H1 (cell line): ENCODE measurements around the gene ELMO3. TPM values are rescaled to one million over a fixed set of nuclear protein-coding genes. Genes with fewer than 3 reads are reported as not detected.

Experiments
- CTCF ChIA-PET: fragments of 300-600 bp; sonication (Branson Sonifier 250); formaldehyde crosslinking; loops from one replicate; lab custom pipeline; 2021; ENCODE audit not compliant: partially characterized antibody; lab: Charles Lee
- POLR2A ChIA-PET: fragments of 300-600 bp; sonication (Branson Sonifier 250); formaldehyde crosslinking; loops from one replicate; lab custom pipeline; 2021; ENCODE audit warnings: inconsistent platforms; ENCODE audit not compliant: partially characterized antibody; lab: Charles Lee
- DNase-seq, 2 experiments: peaks; one replicate each; pipeline versions ENCODE4 v3.0.0 to v3.0.0-alpha.2; 2010 to 2022; ENCODE audit warnings: low spot score in 2 of 2, low read depth in 1 of 2, mixed read lengths in 1 of 2
- FAIRE-seq: peaks from 2 replicates; lab custom pipeline; 2011; peaks lifted over from hg19 to GRCh38; lab: Jason Lieb, UNC
- H2AFZ ChIP-seq: 2 replicates; pipeline ENCODE4 v1.8.1; 2012; ENCODE audit warnings: low read length, inconsistent platforms
- H2AK5ac ChIP-seq: 2 replicates; pipeline ENCODE4 v1.6.1; 2013; ENCODE audit warnings: low read depth, low read length
- H2BK120ac ChIP-seq: replicated peaks from 2 replicates; pipeline ENCODE3; 2013; ENCODE audit warnings: low read depth, low read length, inconsistent platforms
- H2BK12ac ChIP-seq: 2 replicates; pipeline ENCODE4 v1.6.1; 2013; ENCODE audit warnings: low read depth, low read length
- H2BK15ac ChIP-seq: 2 replicates; pipeline ENCODE4 v1.6.1; 2013; ENCODE audit warnings: low read length
- H2BK20ac ChIP-seq: 2 replicates; pipeline ENCODE4 v1.6.1; 2013; ENCODE audit warnings: low read length
- H2BK5ac ChIP-seq: 2 replicates; pipeline ENCODE4 v1.6.1; 2013; ENCODE audit warnings: low read depth, low read length
- H3K14ac ChIP-seq: 2 replicates; pipeline ENCODE4 v1.6.1; 2013; ENCODE audit warnings: inconsistent platforms; ENCODE audit not compliant: insufficient read length
- H3K18ac ChIP-seq: 2 replicates; pipeline ENCODE4 v1.6.1; 2013; ENCODE audit warnings: low read length; ENCODE audit errors: extremely low read depth
- H3K23ac ChIP-seq: 2 replicates; pipeline ENCODE4 v1.6.1; 2013; ENCODE audit warnings: inconsistent platforms; ENCODE audit not compliant: insufficient read length
- H3K23me2 ChIP-seq: 2 replicates; pipeline ENCODE4 v1.6.1; 2013; ENCODE audit warnings: low read depth, low read length
- H3K27ac ChIP-seq: 2 replicates; pipeline ENCODE4 v1.6.1; 2011; ENCODE audit warnings: low read depth, low read length, inconsistent platforms
- H3K27me3 ChIP-seq, 4 experiments: replicated peaks in 1 of 4; 1 replicate in 1 of 4; 2 replicates in 3 of 4; pipeline versions ENCODE4 v1.6.1 to v1.8.1; 2011 to 2013; ENCODE audit warnings: low read length in 3 of 4, mild to moderate bottlenecking in 3 of 4, inconsistent platforms in 2 of 4, mixed read lengths in 2 of 4, moderate library complexity in 1 of 4; ENCODE audit not compliant: control insufficient read depth in 3 of 4, insufficient read depth in 3 of 4; ENCODE audit errors: extremely low read depth in 1 of 4
- H3K36me3 ChIP-seq, 4 experiments: 2 replicates each; pipeline versions ENCODE4 v1.6.1 to v1.8.1; 2011 to 2013; ENCODE audit warnings: mild to moderate bottlenecking in 4 of 4, low read length in 3 of 4, moderate library complexity in 2 of 4, control low read depth in 1 of 4, inconsistent platforms in 1 of 4; ENCODE audit not compliant: insufficient read depth in 4 of 4, control insufficient read depth in 2 of 4
- H3K4ac ChIP-seq: replicated peaks from 2 replicates; pipeline ENCODE3; 2013; ENCODE audit warnings: low read length, low read depth, mixed read lengths, inconsistent platforms; ENCODE audit not compliant: insufficient read length
- H3K4me1 ChIP-seq, 4 experiments: replicated peaks in 1 of 4; 1 replicate in 1 of 4; 2 replicates in 3 of 4; pipeline versions ENCODE4 v1.6.1 to v1.8.1; 2011 to 2013; ENCODE audit warnings: low read length in 3 of 4, inconsistent platforms in 2 of 4, mixed read lengths in 1 of 4; ENCODE audit not compliant: insufficient read depth in 4 of 4, control insufficient read depth in 3 of 4
- H3K4me2 ChIP-seq, 2 experiments: 2 replicates each; pipeline versions ENCODE4 v1.6.1 to v1.8.1; 2011 to 2013; ENCODE audit warnings: low read depth in 2 of 2, low read length in 2 of 2, control low read depth in 1 of 2, inconsistent platforms in 1 of 2, mild to moderate bottlenecking in 1 of 2; ENCODE audit not compliant: insufficient read depth in 1 of 2
- H3K4me3 ChIP-seq, 4 experiments: fragments of 200-600, 300-600 bp in 1 of 4; sonication (generic), shearing (Covaris generic), sonication (Bioruptor Twin) in 1 of 4; 2 replicates each; pipeline versions ENCODE4 v1.5.1 to v1.8.1; 2011 to 2016; ENCODE audit warnings: low read length in 4 of 4, low read depth in 3 of 4, control low read depth in 2 of 4, inconsistent platforms in 2 of 4, mild to moderate bottlenecking in 2 of 4, mixed read lengths in 1 of 4, moderate library complexity in 1 of 4; ENCODE audit not compliant: insufficient read depth in 2 of 4; ENCODE audit errors: extremely low read depth in 1 of 4
- H3K56ac ChIP-seq: replicated peaks from 2 replicates; pipeline ENCODE3; 2013; ENCODE audit warnings: low read depth, mild to moderate bottlenecking, mixed read lengths, low read length, inconsistent platforms; ENCODE audit not compliant: insufficient read length
- H3K79me1 ChIP-seq: 2 replicates; pipeline ENCODE4 v1.6.1; 2013; ENCODE audit warnings: low read depth, low read length, control low read depth
- H3K79me2 ChIP-seq, 2 experiments: 2 replicates each; pipeline versions ENCODE4 v1.6.1 to v1.8.1; 2012 to 2013; ENCODE audit warnings: low read length in 2 of 2, mild to moderate bottlenecking in 2 of 2, inconsistent platforms in 1 of 2; ENCODE audit not compliant: insufficient read depth in 2 of 2, control insufficient read depth in 1 of 2
- H3K9ac ChIP-seq, 4 experiments: replicated peaks in 1 of 4; 1 replicate in 1 of 4; 2 replicates in 3 of 4; pipeline versions ENCODE4 v1.6.1 to v1.8.1; 2011 to 2013; ENCODE audit warnings: low read depth in 3 of 4, low read length in 3 of 4, control low read depth in 2 of 4, mild to moderate bottlenecking in 2 of 4, moderate library complexity in 2 of 4, inconsistent platforms in 1 of 4; ENCODE audit errors: extremely low read depth in 1 of 4
- H3K9me3 ChIP-seq, 2 experiments: 2 replicates each; pipeline versions ENCODE4 v1.6.1 to v1.8.1; 2012 to 2013; ENCODE audit warnings: mild to moderate bottlenecking in 2 of 2, moderate library complexity in 2 of 2, control low read depth in 1 of 2, inconsistent platforms in 1 of 2, low read depth in 1 of 2, low read length in 1 of 2, mixed read lengths in 1 of 2; ENCODE audit not compliant: insufficient read depth in 2 of 2
- H4K20me1 ChIP-seq, 2 experiments: replicated peaks in 1 of 2; 2 replicates each; pipeline versions ENCODE3 to v1.8.1; 2011 to 2013; ENCODE audit warnings: inconsistent platforms in 2 of 2, low read length in 2 of 2, mild to moderate bottlenecking in 1 of 2; ENCODE audit not compliant: insufficient read depth in 2 of 2, control insufficient read depth in 1 of 2
- H4K5ac ChIP-seq: 2 replicates; pipeline ENCODE4 v1.6.1; 2013; ENCODE audit warnings: low read length, low read depth, mixed read lengths, inconsistent platforms; ENCODE audit not compliant: insufficient read length
- H4K8ac ChIP-seq: 2 replicates; pipeline ENCODE4 v1.8.0; 2013; ENCODE audit warnings: mild to moderate bottlenecking, moderate library complexity, low read length, inconsistent platforms; ENCODE audit not compliant: insufficient read depth; ENCODE audit errors: extremely low read depth
- H4K91ac ChIP-seq: replicated peaks from 2 replicates; pipeline ENCODE3; 2013; ENCODE audit warnings: low read length, mixed read lengths, inconsistent platforms; ENCODE audit not compliant: insufficient read length
- BACH1 ChIP-seq: IDR thresholded peaks from 2 replicates; pipeline ENCODE4 v1.6.1; 2012; ENCODE audit warnings: low read length, improper control_type of control experiment
- CEBPB ChIP-seq: IDR thresholded peaks from 2 replicates; pipeline ENCODE4 v1.6.1; 2012; ENCODE audit warnings: low read depth, low read length
- CHD2 ChIP-seq: IDR thresholded peaks from 2 replicates; pipeline ENCODE4 v1.6.1; 2012; ENCODE audit warnings: low read length, improper control_type of control experiment
- JUND ChIP-seq: IDR thresholded peaks from 2 replicates; pipeline ENCODE4 v1.6.1; 2011; ENCODE audit warnings: mild to moderate bottlenecking, improper control_type of control experiment, low read length
- SAP30 ChIP-seq: fragments of 300-600 bp; sonication (generic); IDR thresholded peaks from 2 replicates; pipeline ENCODE4 v1.7.1; 2012; ENCODE audit warnings: low read length, moderate library complexity, mild to moderate bottlenecking, inconsistent platforms; ENCODE audit not compliant: insufficient read depth, insufficient replicate concordance
- SRF ChIP-seq: IDR thresholded peaks from 2 replicates; pipeline ENCODE4 v1.6.1; 2011; ENCODE audit warnings: mild to moderate bottlenecking, low read depth, low read length, moderate library complexity
- SUZ12 ChIP-seq: fragments of 200-600 bp; sonication (generic); IDR thresholded peaks from 2 replicates; pipeline ENCODE4 v1.6.1; 2012; ENCODE audit warnings: mild to moderate bottlenecking, inconsistent platforms, low read length, moderate library complexity, mixed read lengths
- WGBS, 2 experiments: shearing (Covaris generic) in 1 of 2; methylation state at CpG; one replicate each; pipeline versions ENCODE4 v1.1.6 to v1.1.7; 2013 to 2015; ENCODE audit warnings: low lambda C conversion rate in 2 of 2, mixed read lengths in 2 of 2, inconsistent platforms in 1 of 2, low coverage in 1 of 2, missing lambda C conversion rate in 1 of 2; ENCODE audit not compliant: insufficient replicate concordance in 2 of 2, insufficient coverage in 1 of 2, insufficient read length in 1 of 2; ENCODE audit errors: extremely low coverage in 1 of 2, missing lambda C conversion rate in 1 of 2; 5-methylcytosine and 5-hydroxymethylcytosine counted together
- polyA plus RNA-seq, 7 experiments: library from polyadenylated mRNA; depleted of rRNA in 3 of 7; stranded (reverse) in 5 of 7; unstranded in 2 of 7; fragments of >200 nt in 5 of 7; fragments of 200-250 nt in 2 of 7; gene quantifications; 1 replicate in 5 of 7; 2 replicates in 1 of 7; 4 replicates in 1 of 7; pipeline versions ENCODE4 v1.2.1 to v1.2.3, GENCODE V29; 2011 to 2013; ENCODE audit warnings: missing spikeins in 2 of 7, mixed read lengths in 2 of 7
- total RNA-seq: library from RNA; stranded (reverse); fragmentation: NEBNext Ultra II Directional; extraction: Animal tissue kit (Norgen Biotek cat#: 25700); gene quantifications from 2 replicates; pipeline ENCODE4 v1.2.1, GENCODE V29; 2021
- TF ChIP-seq, protein P1 (sequence below): IDR thresholded peaks from 2 replicates; pipeline ENCODE4 v1.6.1; 2012; ENCODE audit warnings: inconsistent platforms
- TF ChIP-seq, protein P2 (sequence below), 3 experiments: IDR thresholded peaks; 1 replicate in 2 of 3; 2 replicates in 1 of 3; pipeline versions ENCODE4 v1.5.1 to v1.6.1; 2011; ENCODE audit warnings: low read length in 3 of 3, mild to moderate bottlenecking in 3 of 3, inconsistent platforms in 2 of 3, low read depth in 1 of 3, moderate library complexity in 1 of 3; ENCODE audit not compliant: insufficient read depth in 1 of 3; ENCODE audit errors: control extremely low read depth in 1 of 3

ELMO3 gene
- total and polyA plus RNA-seq, 2 of the 8 experiments (the other 6 are each of a cell fraction or from before 2014, with no cell fraction given): 9.6 to 10.9 TPM

DNA sequence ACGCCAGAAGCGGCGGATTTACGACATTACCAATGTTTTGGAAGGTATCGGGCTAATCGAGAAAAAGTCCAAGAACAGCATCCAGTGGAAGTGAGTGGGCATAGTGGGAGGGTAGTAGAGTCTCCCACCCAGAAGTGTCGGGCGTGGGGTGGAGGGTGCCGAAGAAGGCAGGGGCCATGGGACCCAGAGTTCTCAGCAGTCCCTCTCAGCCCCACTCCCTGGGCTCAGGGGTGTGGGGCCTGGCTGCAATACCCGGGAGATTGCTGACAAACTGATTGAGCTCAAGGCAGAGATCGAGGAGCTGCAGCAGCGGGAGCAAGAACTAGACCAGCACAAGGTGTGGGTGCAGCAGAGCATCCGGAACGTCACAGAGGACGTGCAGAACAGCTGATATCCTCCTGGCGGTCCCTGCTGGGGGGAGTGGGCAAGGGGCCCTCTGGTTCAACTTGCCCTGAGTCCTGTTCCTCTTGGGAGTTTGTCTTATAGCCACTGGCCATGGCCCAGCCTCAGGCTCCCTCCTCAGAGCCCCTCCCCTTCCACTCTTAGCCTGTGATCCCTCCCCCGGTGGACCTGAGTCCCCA, 6.1 kb upstream of the ELMO3 start:
- Histone ChIP-seq H4K91ac (no peak overlapping the region), H3K4me1 (peaks cover 0 to 7% (median 2%) of the 10 kb centered on the region in 4 experiments; a peak in 4 of 7 replicates), H2AK5ac (no peak overlapping the region), H3K36me3 (peaks cover 18 to 41% (median 34%) of the 10 kb centered on the region in 4 experiments), H3K9ac (peak overlapping the region; percentile 40 to 91 (median 78); a peak in 6 of 7 replicates), H2AFZ (no peak overlapping the region), H2BK120ac (no peak overlapping the region), H3K79me2 (peaks cover 8 to 17% of the 10 kb centered on the region in 2 experiments), H3K9me3 (no peaks in the 10 kb centered on the region), H3K4me3 (peak overlapping the region; percentile 96 to 99 (median 98)), H4K8ac (peak overlapping the region; percentile 71), H3K4me2 (peak overlapping the region; percentile 93 to 94), H3K18ac (no peak overlapping the region), H3K23ac (no peak overlapping the region), H3K27me3 (no peaks in the 10 kb centered on the region), H3K23me2 (peaks cover 7% of the 10 kb centered on the region), H4K5ac (no peak overlapping the region), H3K79me1 (peaks cover 10% of the 10 kb centered on the region), H2BK5ac (0 out of 2 replicates have a peak overlapping the region, but pooled peaks have one; percentile 66), H3K14ac (no peak overlapping the region), H2BK20ac (no peak overlapping the region), H3K4ac (no peak overlapping the region), H2BK15ac (no peak overlapping the region), H3K27ac (peak overlapping the region; percentile 41; the same call in 1 of the 2 replicates), H2BK12ac (no peak overlapping the region), H3K56ac (peak overlapping the region; percentile 47), H4K20me1 (peaks cover 5 to 26% of the 10 kb centered on the region in 2 experiments)
- ChIA-PET POLR2A (interaction anchor here (0.5 to 1.4 kb wide), 7 partner anchors 16 to 450 kb away, joined by 3 to 5 read pairs (median 3); partner anchors contain the start of gene B3GNT9), CTCF (interaction anchor here (0.5 to 8.7 kb wide), 12 partner anchors 10 to 869 kb away, joined by 3 to 111 read pairs (median 4); no protein-coding TSS in a partner anchor)
- no peak for DNase-seq
- 61% methylated on average over 17 of the region's 17 CpGs; no CpG with 5 or more reads in 1 of the 2 experiments for WGBS, 2 experiments
- FAIRE-seq: no peak
- TF ChIP-seq CEBPB: no peak
- TF ChIP-seq CHD2: no peak
- TF ChIP-seq, protein P1, sequence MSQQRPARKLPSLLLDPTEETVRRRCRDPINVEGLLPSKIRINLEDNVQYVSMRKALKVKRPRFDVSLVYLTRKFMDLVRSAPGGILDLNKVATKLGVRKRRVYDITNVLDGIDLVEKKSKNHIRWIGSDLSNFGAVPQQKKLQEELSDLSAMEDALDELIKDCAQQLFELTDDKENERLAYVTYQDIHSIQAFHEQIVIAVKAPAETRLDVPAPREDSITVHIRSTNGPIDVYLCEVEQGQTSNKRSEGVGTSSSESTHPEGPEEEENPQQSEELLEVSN: no peak
- TF ChIP-seq SUZ12: no peak
- no peak for TF ChIP-seq JUND
- TF ChIP-seq SRF: no peak
- TF ChIP-seq, protein P2, sequence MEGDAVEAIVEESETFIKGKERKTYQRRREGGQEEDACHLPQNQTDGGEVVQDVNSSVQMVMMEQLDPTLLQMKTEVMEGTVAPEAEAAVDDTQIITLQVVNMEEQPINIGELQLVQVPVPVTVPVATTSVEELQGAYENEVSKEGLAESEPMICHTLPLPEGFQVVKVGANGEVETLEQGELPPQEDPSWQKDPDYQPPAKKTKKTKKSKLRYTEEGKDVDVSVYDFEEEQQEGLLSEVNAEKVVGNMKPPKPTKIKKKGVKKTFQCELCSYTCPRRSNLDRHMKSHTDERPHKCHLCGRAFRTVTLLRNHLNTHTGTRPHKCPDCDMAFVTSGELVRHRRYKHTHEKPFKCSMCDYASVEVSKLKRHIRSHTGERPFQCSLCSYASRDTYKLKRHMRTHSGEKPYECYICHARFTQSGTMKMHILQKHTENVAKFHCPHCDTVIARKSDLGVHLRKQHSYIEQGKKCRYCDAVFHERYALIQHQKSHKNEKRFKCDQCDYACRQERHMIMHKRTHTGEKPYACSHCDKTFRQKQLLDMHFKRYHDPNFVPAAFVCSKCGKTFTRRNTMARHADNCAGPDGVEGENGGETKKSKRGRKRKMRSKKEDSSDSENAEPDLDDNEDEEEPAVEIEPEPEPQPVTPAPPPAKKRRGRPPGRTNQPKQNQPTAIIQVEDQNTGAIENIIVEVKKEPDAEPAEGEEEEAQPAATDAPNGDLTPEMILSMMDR (IDR thresholded peaks at IDR 0.05; ENCODE audit: control extremely low read depth in 1 of 3, insufficient read depth in 1 of 3, low read depth in 1 of 3, low read length in 3 of 3): no peak
- TF ChIP-seq BACH1: no peak
- no peak for TF ChIP-seq SAP30
